Fibroblast of lung (primary cell): ENCODE results near the gene TAF5L.

Source experiments
- EZH2 ChIP-seq: IDR thresholded peaks from 2 replicates; pipeline ENCODE4 v1.5.1; 2012; ENCODE audit warnings: low read length, control low read depth, mild to moderate bottlenecking; ENCODE audit errors: missing control alignments
- TF ChIP-seq, protein P1 (sequence below), 2 donors: IDR thresholded peaks in 1 of 2; conservative IDR thresholded peaks in 1 of 2; 1 replicate in 1 of 2; 2 replicates in 1 of 2; pipeline ENCODE4 v1.5.1; 2011 to 2012; ENCODE audit warnings: low read length in 2 of 2, control low read depth in 1 of 2, inconsistent platforms in 1 of 2, low read depth in 1 of 2, mild to moderate bottlenecking in 1 of 2

DNA sequence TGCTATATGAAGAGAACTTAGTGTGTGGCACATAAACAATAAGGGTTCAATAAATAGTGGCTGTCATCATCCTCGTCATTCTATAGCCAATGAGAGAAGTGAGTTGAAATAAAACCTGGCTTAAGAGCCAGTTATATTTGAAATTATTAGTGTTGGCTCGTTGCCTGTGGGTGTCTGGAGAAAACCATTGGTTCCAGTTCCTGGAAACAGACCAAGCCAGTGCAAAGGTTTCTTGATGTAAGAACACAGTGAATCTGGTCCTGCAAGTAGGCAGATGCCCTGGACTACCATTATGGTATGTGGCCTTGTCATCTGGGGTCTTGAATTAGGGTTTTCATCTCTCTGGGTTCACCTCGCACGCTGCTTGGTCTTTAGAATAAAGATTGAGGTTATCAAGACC lies 43.4 kb upstream of the TAF5L start:
- TF ChIP-seq, protein P1, sequence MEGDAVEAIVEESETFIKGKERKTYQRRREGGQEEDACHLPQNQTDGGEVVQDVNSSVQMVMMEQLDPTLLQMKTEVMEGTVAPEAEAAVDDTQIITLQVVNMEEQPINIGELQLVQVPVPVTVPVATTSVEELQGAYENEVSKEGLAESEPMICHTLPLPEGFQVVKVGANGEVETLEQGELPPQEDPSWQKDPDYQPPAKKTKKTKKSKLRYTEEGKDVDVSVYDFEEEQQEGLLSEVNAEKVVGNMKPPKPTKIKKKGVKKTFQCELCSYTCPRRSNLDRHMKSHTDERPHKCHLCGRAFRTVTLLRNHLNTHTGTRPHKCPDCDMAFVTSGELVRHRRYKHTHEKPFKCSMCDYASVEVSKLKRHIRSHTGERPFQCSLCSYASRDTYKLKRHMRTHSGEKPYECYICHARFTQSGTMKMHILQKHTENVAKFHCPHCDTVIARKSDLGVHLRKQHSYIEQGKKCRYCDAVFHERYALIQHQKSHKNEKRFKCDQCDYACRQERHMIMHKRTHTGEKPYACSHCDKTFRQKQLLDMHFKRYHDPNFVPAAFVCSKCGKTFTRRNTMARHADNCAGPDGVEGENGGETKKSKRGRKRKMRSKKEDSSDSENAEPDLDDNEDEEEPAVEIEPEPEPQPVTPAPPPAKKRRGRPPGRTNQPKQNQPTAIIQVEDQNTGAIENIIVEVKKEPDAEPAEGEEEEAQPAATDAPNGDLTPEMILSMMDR (conservative IDR thresholded peaks at IDR 0.05 in 1 of 2, IDR thresholded peaks at IDR 0.05 in 1 of 2; ENCODE audit: low read depth in 1 of 2, low read length in 2 of 2), result no peak
- TF ChIP-seq EZH2, result no peak
